ENCODE data around the gene NFX1.
"Not testable (repeated sequence)": the region's sequence is repeated elsewhere in the genome, so short reads cannot be mapped to it uniquely, and the experiment has no call there.

Gene NFX1

DNA sequence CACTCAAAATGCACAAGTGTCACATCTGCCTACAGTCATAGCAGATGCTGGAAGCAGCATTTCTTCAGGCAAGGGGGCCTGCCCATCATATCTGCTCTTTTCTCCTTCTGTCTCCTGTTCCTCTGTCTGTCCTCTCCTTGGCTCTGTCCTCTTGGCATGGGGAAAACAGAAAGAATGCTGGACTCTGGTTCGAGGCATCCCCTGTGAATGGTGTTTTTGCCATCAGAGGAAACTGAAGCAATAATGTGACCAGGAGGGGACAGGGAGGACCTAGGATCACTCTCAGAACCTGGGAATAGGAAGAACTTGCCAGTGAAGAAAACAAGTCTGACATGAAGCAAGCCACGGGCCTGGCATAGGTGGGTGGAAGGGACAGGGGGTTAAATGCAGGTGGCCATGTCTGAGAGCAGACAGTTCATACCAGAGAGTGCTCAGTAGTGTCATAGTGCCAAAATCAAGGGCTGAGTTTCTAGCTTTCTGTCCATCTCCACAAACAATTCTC lies 76.7 kb downstream of the NFX1 start:
- DNase-seq, result no peak

DNA sequence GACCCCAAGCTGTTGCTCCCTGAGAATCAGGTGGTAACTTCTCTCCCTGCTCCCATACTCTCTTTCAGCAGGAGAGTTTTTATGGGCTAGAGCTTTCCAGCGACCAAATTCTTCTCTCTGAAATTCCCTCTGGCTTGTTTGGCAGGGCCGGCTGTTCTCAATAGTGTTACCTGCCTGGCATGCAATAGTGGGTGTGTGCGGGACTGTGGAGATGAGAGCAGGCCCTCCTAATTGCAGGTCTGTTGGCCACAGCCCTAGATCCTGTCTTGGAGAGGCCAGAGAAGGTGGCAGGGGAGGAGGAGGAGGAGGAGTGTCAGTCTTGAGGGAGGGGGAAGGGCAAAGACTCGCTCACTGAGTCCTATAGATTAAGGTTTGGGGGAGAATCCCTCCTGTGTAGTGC lies 82.6 kb downstream of the NFX1 start:
- no peak for DNase-seq

DNA sequence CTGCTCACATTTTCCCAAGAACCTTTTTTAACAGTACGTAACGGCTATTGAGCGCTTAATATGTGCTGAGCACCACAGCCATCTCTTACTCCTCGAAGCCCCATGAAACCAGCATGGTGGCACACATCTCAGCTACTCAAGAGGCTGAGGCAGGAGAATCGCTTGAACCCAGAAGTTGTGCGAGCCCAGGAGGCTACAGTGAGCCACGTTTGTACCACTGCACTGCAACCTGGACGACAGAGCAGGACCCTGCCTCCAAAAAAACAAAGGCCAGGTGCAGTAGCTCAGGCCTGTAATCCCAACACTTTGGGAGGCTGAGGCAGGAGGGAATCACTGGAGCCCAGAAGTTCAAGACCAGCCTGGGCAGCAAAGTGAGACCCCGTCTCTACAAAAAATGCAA lies 83.9 kb downstream of the NFX1 start:
- DNase-seq, result no peak

DNA sequence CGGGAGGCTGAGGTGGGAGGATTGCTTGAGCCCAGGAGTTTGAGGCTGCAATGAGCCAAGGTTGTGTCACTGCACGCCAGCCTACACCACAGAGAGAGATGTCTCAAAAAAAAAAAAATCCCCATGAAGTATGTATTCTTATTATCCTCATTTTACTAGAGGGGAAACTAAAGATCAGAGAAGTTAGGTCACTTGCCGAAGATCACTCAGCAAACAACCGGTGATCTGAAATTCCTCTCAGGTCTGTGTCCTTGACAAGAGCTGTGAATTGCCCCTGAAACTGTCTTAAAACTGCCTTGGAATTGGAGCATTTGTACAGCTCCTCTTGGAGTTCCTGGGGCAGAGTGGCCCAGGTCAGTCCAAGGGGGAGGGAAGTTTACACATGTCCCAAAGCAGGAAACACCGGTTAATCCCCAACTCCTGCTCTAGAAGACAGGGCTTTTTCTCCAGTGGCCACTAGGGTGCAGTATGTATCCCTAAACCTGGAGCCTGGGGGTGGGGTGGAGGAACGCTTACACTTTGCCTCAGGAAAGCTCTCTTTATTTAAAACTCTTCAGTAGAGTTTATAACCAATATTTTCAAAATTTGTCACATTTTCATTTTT lies 84.4 kb downstream of the NFX1 start:
- peak in 1 of 2 experiments; percentile 42 for DNase-seq

DNA sequence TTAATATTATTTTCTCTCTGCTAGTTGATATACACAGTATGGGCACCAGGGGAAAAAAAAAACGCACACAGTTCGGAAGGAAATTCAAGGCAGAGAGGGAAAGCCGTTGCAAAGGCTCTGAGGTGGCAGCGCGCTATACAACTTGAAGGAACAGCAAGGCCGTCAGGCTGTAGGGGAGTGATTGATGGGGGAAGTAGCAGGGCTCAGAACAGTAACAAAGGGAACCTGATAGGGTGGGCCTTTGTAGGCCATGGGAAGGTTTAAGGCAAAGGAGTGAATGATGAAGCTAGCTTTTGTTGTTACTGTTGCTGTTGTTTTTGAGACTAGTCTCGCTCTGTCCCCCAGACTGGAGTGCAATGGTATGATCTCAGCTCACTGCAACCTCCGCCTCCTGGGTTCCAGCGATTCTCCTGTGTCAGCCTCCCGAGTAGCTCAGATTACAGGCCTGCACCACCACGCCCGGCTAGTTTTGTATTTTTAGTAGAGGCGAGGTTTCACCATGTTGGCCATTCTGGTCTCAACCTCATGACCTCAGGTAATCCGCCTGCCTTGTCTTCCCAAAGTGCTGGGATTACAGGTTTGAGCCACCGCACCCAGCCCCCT lies 85.0 kb downstream of the NFX1 start:
- no peak for DNase-seq

DNA sequence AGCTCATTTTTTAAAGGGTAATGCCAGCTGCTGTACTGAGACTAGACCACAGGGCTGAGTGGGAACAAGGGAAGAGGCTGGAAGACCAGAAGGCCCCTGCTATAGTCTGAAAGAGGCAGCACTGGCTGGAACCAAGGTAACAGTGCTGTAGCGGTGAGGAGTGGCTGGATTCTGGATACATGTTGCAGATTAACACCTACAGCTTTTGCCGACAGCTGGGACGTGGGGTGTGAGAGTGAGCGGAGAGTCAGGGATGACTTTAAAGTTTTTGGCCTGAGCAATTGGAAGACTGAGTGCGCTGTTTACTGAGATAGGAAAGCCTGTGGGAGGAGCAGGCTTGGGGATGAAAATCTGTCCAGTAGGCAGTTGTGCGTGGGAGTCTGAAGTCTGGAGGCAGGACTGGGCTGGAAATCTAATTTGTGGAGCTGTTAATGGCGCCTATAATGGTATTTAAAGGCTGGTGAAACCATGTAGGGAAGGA lies 85.6 kb downstream of the NFX1 start:
- no peak for DNase-seq

DNA sequence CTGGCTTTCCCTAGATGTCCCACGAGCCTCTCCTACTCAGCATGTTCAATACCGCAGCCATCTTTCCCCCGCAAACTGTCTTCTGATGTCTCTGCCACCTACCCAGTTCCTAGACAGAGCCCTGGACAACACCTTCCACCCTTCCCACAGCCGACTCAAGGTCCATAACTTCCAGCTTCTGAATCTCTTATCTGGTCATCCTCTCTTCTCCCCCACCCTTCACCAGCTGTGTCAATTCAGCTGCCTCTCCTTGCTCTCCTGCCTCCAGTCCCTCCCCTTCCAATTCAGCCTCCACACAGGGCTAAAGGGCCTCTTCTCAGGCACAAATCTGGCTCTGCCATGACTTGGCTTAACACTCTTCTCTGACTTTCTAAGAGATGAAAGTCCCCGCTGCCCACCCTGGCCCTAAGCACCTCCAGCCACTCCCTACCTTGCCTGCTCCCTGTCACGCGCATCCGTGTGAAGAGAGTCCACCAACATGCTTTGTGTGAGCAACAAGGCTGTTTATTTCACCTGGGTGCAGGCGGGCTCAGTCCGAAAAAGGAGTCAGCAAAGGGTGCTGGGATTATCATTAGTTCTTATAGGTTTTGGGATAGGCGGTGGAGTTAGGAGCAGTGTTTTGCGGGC lies 86.9 kb downstream of the NFX1 start:
- no peak for DNase-seq

DNA sequence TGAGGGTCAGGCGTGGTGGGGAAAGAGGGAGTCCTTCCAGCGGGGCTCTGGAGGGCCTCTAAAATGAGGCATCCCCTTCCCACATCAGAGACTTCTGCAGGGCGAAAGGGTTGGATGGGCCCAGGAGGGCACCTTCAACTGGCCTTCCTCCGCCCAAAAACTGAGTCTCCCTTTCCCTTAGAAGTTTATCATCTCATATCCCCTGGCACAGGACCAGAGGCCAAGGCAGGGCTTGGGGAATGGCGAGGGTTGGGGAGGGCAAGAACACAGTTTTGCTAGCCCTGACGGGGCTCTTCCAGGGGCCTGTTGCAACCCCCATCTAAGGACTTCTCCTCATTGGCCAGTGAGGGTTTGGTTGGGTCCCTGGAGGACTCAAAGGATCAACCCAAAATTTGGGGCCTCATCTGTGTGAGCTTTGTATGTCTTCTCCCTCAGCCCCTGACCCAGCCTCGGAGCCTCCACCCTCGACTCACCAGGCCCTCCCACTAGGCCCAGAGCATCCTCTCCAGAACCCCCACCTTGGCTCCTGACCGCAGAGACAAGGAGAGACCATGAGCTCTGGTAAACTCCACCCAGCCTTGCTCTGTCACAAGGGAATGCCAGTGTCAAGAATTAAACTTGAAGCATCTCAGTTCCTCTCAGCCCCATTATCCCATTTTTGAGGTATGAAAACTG lies 87.9 kb downstream of the NFX1 start:
- DNase-seq, result no peak

DNA sequence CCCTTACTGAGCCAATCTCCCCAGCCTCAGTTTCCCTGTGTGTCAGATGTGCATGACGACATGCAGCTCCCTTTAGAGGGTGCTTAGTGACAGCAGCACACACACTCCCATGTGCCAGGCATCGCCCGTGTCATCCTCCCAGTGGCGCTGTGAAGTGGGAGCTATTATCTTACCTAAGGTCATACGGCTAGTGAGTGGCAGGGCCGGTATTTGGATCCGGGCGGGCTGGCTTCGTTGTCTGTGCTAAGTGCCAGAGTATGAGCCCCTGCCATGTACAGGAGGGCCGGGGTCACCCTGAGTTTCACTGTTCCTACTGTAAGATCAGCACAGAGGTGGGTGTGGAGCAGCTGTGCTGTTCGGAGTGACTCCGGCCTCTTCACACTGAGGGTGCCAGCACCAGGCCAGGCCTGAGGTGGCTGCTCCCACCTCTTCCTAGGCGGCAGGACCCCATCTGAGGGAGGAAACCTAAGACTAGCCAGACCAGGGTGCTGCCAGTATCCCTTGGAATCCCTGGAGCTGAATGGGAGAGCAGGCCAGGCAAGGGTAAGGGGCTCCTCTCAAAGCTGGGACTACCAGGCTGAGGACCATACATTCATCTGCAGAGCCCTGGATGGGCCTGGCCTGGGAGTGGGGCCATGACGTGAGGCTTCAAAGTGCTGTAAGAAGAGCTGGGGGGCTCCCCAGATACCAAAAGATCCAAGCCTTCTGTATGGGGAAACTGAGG lies 89.5 kb downstream of the NFX1 start:
- DNase-seq, result no peak

DNA sequence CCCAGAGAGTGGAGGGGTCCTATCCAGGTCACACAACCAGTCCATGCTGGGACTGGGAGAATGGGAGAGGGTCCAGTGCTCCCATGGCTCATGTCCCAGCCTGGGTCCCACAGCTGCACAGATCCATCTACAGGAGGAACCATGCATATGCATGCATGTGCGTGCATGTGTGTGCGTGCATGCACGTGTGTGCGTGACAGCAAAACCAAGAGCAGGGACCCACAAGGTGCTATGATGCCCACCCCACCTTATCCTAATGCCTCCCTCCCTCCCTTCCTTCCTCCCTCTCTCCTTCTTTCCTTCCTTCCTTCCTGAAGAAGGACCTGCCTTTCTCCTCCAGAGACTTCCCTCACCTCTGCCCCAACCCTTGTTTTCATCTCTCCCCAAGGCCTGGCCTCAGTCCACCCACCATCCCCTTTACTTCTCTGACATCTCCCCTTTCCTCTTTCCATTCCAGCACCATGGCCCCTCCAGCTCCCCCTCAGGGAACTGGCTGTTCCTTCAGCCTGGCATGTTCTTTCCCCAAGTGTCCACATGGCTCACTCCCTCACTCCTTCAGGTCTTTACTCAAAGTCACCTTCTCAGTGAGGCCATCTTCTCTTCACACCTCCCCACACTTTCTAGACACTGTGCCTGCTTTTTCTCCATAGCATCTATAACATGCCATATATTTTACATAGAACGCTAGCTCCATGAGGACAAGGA lies 90.2 kb downstream of the NFX1 start:
- DNase-seq, result no peak

DNA sequence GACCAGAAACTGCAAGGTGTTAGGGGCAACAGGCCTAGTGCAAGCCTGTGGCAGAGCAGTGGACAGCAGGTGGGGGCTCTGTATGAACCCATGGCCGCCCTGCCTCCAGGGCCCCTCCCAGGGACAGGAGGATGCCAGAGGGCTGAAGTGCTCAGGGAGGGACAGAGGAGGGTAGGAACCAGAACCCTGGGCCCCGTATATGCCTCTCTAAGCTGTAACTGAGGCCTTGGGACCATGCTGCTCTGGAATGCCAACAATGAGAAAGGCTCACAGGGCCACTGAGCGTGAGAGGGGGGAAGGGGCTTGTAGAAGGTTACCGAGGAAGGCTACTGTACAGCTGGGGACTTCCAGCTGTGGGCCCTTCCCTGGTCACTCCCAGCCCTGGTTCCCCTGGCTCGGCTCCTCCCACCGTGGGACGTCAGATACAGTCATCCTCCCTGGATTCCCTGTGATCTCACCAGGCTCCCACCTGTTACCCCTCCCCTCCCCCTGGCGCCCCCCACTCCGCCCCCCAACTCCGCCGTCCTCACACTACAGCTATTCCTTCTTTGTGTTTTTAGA lies 91.0 kb downstream of the NFX1 start:
- no peak for DNase-seq

DNA sequence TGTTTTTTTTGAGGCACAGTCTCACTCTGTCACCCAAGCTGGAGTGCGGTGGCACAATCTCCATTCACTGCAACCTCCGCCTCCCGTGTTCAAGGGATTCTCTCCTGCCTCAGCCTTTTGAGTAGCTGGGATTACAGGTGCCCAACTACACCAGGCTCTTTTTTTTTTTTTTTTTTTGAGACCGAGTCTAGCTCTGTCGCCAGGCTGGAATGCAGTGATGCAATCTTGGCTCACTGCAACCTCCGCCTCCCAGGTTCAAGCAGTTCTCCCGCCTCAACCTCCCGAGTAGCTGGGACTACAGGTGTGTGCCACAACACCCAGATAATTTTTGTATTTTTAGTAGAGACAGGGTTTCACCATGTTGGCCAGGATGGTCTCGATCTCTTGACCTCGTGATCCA lies 92.1 kb downstream of the NFX1 start:
- DNase-seq, result not testable (repeated sequence)

DNA sequence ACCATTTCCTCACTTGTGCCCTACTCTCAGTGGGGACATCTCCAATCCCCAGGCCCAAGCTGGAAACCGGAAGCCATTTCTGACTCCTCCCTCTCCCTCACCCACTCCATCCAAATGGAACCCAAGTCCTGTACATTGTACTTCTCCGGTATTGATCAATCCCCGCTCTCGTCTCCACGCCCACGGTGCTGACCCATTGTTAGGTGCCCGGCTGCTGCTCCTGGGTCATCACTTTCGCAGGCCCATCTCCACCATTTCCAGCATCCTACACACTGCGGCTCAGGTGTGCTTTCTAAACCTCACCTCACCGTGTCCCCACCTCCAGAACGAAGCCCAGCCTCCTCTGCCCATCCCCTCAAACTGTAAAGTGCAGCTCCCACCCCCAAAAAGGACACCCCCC lies 93.1 kb downstream of the NFX1 start:
- not testable (repeated sequence) for DNase-seq

DNA sequence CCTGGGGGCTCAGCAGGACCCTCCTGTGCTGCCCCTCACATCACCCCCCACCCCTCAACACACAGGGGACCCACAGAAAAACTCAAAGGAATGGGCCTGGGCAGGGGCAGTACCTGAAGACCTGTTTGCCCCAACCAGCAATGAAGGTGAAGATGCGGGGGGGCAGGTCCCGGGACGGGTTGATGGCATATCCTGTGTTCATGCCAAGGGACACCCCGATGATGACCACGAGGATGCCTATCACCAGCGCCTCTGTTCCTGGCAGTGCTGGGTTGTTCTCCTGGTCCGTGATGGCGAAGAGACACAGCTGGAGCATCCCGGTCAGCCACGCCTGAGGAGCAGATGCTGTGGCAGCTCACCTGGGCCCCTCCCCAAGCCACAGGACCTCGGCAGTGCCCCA lies 95.2 kb downstream of the NFX1 start:
- DNase-seq, result not testable (repeated sequence)

DNA sequence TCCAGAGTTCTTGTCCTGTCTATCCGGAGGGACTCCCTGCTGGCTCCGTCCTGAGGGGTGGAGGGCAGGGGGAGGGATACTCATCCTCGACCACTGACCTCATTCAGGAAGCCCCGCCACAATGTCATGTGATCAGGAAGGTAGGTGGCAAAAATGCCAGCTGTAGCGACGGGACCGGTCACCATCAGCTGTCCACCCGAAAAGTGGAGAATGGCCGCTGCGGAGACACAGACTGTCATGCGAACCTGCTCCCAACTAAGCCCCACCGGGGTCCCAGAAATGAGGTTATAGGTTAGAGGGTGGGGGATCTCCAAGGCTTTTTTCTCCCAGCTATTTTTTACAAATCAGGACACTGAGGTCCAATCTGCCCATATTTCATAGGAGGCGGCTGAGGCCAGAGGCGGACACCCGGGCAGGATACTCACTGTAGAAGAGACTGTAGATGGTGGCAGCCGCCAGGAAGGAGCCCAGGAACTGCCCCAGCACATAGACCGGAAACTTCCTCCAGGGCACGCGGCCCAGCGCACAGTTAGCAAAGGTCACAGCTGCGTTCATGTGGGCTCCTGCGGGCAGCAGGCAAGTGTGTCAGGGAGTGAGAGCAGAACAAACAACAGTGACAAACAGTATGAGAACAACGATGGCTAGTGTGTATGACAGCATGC lies 95.8 kb downstream of the NFX1 start:
- not testable (repeated sequence) for DNase-seq

DNA sequence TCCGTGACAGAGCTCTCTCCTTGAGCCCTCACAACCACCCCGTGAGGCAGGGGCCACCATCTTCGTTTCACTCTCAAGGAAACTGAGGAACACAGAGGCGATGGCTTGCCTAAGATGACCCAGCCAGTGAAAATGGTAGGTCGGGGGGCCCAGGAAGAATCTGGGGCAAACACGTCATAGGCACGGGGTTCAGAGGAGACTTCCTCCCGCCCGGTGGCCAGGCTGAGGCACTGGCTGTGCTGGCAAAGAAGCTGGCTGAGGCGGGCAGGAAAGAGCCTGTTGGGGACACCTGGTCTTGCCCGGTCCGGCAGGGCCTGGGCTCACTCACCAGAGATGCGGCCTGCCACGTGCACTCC lies 96.3 kb downstream of the NFX1 start:
- DNase-seq, result not testable (repeated sequence)

DNA sequence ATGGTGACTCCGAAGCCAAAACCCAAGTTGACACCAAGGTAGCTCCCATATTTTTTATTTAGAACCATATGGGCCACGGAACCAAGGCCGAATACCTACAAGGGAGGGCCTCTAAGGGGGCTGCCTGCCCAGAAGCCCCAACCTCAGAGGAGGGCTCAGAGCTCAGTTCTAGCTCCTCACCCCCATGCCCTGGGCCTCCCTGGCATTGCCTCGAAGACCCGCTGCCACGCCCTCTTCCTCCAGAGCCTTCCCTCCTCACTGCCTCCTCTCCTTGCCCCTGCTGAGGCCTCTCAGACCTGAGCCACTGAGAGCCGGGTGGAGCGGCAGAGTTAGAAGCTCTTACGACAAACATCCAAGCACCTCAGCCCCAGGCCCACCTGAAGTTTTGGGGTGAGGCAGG lies 96.7 kb downstream of the NFX1 start:
- not testable (repeated sequence) for DNase-seq

DNA sequence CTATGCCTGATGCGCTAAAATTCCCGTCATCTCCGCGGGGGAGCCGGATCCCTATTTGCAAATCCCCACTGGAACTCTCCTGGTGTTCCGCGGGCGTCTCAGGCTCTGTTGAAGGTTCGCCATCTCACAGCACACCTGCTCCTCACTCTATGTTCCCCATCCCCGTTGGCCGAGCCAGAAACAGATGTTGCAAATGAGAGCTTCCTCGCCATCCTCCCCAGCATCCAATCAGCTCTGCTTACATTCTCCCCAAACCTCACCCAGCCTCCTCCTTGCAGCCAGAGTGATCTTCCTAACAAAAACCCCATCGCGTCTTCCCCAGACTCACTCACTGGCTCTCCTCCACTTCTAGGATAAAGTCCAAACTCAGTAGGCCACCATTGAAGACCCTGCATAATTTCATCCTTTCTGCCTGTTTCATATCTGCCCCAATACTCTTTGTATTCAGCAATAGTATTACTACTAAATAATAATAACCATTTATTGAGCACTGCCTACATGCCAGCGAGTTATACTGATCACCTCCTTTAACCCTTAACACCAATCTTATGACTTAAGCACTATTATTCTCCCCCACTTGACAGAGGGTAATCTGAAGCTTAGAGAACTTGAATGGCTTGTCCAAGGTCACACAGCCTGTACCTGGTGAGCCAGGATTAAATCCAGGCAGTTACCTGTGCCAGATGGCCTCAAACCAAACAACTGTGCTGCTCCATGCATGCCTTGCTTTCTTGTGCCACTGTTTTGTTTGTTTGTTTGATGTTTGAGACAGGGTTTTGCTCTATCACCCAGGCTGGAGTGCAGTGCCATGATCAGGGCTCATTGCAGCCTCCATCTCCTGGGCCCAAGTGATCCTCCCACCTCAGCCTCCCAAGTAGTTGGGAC lies 98.0 kb downstream of the NFX1 start:
- no peak for DNase-seq

DNA sequence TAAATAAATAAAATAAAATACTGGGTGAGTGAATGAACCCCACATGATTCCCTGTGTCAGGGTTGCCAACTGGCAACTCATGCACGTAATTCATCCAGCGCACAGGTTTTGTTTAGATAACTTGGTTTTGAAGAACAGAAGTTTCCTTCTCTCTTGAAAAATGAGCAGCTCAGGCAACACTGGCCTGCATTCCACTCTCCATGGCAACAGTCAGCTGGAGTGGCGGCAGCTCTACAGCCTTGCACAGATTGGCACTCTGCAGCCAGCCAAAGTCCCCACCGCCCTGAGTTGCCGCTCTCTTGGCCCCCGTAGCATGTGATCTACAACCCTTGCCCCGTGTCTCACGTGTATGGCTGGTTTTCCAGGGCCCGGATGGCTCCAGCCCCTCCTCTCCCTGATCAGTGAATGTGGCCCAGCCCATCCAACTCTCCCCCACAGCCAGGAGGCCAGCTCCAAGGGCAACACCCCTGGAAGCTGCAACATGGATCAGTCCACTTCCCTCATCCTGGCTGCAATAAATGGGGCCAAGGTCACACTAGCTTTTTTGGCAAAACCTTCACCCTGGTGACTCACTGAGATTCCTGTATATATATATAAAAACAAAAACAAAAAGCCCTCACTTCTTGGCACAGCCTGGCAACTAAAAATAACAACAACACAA lies 100.9 kb downstream of the NFX1 start:
- not testable (repeated sequence) for DNase-seq

DNA sequence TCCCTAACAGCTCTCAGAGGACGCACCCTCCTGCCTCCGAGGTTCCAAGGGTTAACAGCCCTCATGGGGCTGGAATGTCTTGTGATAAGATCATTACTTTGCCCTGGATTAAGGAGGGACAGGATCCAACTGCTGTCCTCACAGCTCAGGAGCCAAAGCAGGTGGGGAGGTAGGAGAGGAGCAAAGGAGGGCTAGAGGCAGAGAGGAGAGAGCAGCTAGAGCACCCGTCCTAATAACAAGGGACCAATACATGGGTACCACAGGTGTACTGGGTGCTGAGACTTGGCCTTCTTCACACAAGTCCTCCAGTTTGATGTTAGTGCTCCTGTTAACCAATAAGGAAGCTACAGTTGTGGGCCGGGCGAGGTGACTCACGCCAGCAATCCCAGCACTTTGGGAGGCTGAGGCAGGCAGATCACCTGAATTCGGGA lies 102.3 kb downstream of the NFX1 start:
- DNase-seq, result not testable (repeated sequence)
